HUES64 (cell line): Measurements from ENCODE around the gene NFKBIL1.

Experiments
- H3K27ac ChIP-seq: 2 replicates; pipeline ENCODE4 v1.7.0; 2013; ENCODE audit warnings: low read depth, low read length, inconsistent platforms
- H3K27me3 ChIP-seq: 2 replicates; pipeline ENCODE4 v1.6.1; 2013; ENCODE audit warnings: mild to moderate bottlenecking, low read length; ENCODE audit not compliant: insufficient read depth
- H3K36me3 ChIP-seq: 2 replicates; pipeline ENCODE4 v1.6.1; 2013; ENCODE audit warnings: mild to moderate bottlenecking, low read length; ENCODE audit not compliant: insufficient read depth
- H3K4me1 ChIP-seq: 2 replicates; pipeline ENCODE4 v1.6.1; 2013; ENCODE audit warnings: mild to moderate bottlenecking, low read length, moderate library complexity; ENCODE audit not compliant: insufficient read depth
- H3K4me3 ChIP-seq: 2 replicates; pipeline ENCODE4 v1.5.1; 2013; ENCODE audit warnings: mild to moderate bottlenecking, low read length, moderate library complexity
- H3K9ac ChIP-seq: 2 replicates; pipeline ENCODE4 v1.6.1; 2013; ENCODE audit warnings: mild to moderate bottlenecking, low read depth, low read length
- H3K9me3 ChIP-seq: 2 replicates; pipeline ENCODE4 v1.6.1; 2013; ENCODE audit warnings: low read depth, low read length; ENCODE audit not compliant: insufficient read depth
- WGBS: fragments of 150-250, 120-280 bp; methylation state at CpG from one replicate; pipeline ENCODE4 v1.1.7; 2013; ENCODE audit warnings: missing lambda C conversion rate; 5-methylcytosine and 5-hydroxymethylcytosine counted together

Gene NFKBIL1

DNA sequence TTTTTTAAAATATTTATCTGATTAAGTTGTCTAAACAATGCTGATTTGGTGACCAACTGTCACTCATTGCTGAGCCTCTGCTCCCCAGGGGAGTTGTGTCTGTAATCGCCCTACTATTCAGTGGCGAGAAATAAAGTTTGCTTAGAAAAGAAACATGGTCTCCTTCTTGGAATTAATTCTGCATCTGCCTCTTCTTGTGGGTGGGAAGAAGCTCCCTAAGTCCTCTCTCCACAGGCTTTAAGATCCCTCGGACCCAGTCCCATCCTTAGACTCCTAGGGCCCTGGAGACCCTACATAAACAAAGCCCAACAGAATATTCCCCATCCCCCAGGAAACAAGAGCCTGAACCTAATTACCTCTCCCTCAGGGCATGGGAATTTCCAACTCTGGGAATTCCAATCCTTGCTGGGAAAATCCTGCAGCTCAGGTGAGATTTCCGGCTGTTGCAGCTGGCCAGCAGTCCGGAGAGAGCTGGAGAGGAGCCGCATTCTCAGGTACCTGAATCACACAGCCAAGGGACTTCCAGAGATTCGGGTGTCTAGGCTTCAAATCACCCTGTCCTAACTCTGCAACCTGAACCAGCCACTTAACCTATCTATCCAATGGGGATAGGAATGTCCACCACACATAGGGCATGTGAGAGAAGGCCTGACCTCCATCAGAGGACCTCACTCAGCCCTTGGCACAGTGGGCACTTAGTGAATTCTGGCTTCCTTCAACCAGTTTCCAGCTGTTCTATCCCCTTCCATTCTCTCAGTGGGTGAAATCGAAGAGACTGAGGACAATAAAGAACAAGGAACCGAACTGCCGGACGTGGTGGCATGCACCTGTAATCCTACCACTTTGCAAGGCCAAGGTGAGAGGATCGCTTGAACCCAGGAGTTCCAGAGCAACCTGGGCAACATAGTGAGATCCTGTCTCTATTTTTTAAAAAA is 31.0 kb downstream of the NFKBIL1 start:
- H3K27ac ChIP-seq = no peak overlapping the region
- H3K4me3 ChIP-seq = no peak overlapping the region
- peaks cover 15% of the 10 kb centered on the region for H3K4me1 ChIP-seq
- no peaks in the 10 kb centered on the region for H3K9me3 ChIP-seq
- peaks cover 15% of the 10 kb centered on the region; the same call in 1 of the 2 replicates for H3K27me3 ChIP-seq
- no peaks in the 10 kb centered on the region for H3K36me3 ChIP-seq
- no peak overlapping the region for H3K9ac ChIP-seq
- 72% methylated on average over 12 of the region's 12 CpGs for WGBS

DNA sequence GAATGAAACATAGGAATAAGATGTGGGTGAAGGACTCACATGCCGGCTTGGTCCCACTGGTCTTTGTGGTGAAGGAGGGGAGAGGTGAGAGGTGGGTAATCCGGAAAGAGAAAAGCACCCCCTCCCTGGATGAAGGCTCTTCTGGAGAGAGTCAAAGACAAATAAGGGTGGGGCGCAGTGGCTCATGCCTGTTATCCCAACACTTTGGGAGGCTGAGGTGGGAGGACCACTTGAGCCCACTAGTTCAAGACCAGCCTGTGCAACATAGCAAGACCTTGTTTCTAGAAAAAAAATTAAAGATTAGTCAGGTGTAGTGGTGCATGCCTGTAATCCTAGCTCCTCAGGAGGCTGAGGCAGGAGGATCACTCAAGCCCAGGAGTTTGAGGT is 31.7 kb downstream of the NFKBIL1 start:
- WGBS = 92% methylated on average over 3 of the region's 3 CpGs

DNA sequence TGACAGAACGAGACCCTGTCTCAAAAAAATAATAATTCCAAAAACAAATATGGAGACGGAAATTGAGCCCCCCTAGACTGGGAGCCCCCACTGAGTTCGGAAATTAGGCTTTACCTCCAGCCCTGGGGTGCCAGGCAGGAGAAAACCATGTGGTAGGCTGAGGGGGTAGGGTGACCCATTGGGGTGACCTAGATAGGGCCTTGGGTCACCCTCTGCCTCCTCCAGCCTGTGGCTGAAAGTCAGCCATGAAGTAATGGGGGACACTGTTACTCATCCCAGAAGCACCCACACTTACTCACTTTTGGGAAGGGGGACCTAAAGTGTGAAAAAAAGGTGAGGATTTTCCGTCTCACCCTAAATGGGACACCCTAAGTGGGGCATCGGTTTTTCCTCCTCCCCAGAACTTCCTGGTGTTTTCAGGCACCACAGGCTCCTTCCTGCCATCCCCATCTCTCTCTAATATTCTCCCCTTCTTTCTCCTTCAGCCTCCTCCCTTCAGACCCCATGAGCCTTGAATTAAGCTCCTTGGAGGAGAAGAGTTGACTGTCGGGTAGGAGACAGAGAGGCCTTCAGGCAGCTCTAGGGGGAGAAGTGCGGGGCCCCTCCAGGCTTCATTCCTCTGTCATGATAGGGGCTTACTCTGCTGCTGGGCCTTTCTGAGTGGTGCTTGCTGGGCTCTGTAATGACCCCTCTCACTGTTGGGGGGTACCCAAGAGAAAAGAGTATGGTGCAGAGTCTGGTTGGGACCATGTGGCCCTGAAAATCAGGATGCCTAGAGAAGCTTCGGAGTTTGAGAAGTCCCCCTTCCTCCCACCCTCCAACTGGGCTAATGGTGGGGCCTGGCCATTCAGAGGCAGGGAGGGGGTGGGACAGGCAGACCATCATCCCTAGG is 32.4 kb downstream of the NFKBIL1 start:
- WGBS = 90% methylated on average over 7 of the region's 8 CpGs
- Histone ChIP-seq H3K27me3 (peaks cover 15% of the 10 kb centered on the region; the same call in 1 of the 2 replicates), H3K27ac (no peak overlapping the region), H3K4me1 (peaks cover 15% of the 10 kb centered on the region), H3K4me3 (peak overlapping the region; percentile 92), H3K9ac (no peak overlapping the region), H3K9me3 (no peaks in the 10 kb centered on the region), H3K36me3 (no peaks in the 10 kb centered on the region)

More for the DNA sequence above, 31.7 kb downstream of the NFKBIL1 start:
- Histone ChIP-seq H3K4me1 (peaks cover 15% of the 10 kb centered on the region), H3K27me3 (peaks cover 15% of the 10 kb centered on the region; the same call in 1 of the 2 replicates), H3K36me3 (no peaks in the 10 kb centered on the region), H3K9ac (no peak overlapping the region), H3K27ac (no peak overlapping the region), H3K4me3 (no peak overlapping the region), H3K9me3 (no peaks in the 10 kb centered on the region)

DNA sequence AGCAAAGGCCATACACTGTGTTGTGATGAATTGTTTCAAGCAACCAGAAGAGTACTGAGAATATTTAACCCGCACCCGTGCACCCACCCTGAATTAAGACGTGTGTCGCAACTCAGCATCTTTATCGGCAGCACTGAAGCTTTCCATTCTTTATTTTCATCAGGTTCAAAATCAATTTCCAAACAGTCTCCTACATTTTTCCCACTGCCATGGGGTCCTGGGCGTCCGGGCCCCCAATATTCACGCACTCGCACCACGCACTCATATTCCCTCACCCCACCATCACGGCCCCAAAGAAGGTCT is 33.0 kb downstream of the NFKBIL1 start:
- Histone ChIP-seq H3K9me3 (no peaks in the 10 kb centered on the region), H3K36me3 (no peaks in the 10 kb centered on the region), H3K27me3 (peaks cover 15% of the 10 kb centered on the region; the same call in 1 of the 2 replicates), H3K27ac (no peak overlapping the region), H3K4me3 (peak overlapping the region; percentile 92), H3K9ac (peak overlapping the region; percentile 75), H3K4me1 (peaks cover 15% of the 10 kb centered on the region)
- WGBS = 62% methylated on average over 11 of the region's 11 CpGs

DNA sequence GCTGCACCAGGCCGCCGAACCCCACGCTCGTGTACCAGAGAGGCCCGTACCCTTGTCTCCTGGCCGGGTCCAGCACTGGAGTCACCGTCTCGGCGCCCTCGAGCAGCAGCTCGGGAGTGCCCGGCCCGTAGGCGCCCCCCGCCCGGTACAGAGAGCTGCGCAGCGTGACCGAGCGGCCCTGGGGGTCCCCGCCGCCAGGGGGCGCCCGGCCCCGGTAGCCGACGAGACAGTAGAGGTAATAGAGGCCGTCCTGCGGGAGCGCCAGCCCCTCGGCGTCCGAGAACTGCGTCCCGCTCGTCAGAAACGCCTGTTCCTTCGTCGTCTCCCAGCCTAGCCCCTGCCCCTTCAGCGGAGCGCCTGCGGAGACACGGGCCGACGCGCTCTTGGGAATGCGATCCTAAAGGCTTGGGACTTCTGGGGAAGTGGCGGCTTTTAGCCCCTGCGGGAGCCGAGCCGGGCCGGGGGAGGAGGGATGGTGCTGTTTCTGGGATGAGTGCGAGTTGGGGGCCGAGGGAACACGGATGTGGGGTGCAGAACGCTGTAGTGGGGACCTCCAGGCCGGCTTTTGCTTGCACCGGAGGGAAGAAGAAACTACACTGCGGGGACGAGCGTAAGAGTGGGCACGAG is 33.5 kb downstream of the NFKBIL1 start:
- peaks cover 15% of the 10 kb centered on the region; the same call in 1 of the 2 replicates for H3K27me3 ChIP-seq
- peak overlapping the region; percentile 92 for H3K4me3 ChIP-seq
- no peak overlapping the region; the same call in 1 of the 2 replicates for H3K27ac ChIP-seq
- 2% methylated on average over 62 of the region's 62 CpGs for WGBS
- peaks cover 15% of the 10 kb centered on the region for H3K4me1 ChIP-seq
- H3K9ac ChIP-seq = peak overlapping the region; percentile 75
- H3K9me3 ChIP-seq = no peaks in the 10 kb centered on the region
- H3K36me3 ChIP-seq = no peaks in the 10 kb centered on the region

DNA sequence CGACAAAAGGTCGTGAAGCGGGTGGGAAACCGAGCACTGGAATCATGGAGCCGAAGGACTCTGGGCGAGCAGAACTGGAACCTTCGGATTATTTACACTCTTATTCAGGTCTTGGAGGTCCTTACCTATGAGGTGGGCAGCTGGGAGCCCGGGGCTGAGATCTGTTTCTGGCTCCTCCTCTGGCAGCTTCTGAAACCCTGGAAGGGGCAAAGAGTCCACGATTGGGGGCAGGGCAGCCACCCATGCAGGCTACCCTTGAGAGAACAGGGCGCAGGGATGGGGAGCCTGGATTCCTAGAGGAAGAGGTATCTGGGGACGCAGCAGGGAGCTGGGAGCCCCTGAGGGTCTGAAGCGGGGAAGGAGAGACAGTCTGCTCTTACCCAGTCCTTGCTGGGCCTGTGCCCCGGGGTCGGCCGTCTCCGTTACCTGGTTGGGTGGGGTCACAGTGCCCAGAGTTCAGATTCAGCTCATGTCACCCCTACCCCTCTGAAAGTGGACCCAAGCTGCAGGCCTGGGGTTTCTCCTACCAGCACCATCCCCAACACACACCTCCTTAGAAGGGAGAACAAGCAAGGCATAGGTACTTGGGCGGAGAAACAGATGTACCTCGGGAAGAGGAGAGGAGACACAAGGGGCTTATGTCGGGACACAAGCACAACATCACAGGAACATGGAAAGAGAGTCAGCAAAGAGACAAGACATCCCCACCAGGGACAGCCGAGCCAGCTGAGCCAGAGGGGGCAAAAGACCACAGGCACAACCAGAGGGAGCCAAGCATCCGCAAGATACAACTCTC is 34.2 kb downstream of the NFKBIL1 start:
- 28% methylated on average over 21 of the region's 21 CpGs for WGBS
- peaks cover 15% of the 10 kb centered on the region for H3K4me1 ChIP-seq
- H3K4me3 ChIP-seq = peak overlapping the region; percentile 92
- H3K9ac ChIP-seq = peak overlapping the region; percentile 75
- H3K27me3 ChIP-seq = peaks cover 15% of the 10 kb centered on the region; the same call in 1 of the 2 replicates
- H3K27ac ChIP-seq = no peak overlapping the region
- no peaks in the 10 kb centered on the region for H3K36me3 ChIP-seq
- H3K9me3 ChIP-seq = no peaks in the 10 kb centered on the region

DNA sequence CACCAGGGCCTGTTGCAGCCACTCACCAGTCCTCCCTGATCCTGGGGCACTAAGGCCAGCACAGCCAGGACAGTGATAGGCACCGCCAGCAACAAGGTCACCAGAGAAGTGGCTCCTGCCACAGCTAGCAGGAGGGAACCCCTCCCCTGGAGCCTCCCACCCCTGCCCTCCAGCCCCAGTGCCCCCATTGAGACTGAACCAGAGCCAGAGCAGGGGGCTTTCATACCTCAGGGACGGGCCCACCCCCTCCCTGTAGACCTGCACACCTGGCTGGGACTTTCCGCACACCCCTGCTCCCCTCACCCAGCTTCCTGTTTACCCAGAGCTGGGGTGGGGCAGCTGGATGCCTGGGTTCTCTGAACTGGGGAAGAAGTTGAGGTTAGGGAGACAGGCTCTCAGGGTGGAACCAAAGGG is 34.8 kb downstream of the NFKBIL1 start, which contains the start of gene LTB:
TSS of gene LTB (minus strand) at position 195 of the 414 bp plus-strand sequence. CDS start at position 188, 7 bp downstream.
- 88% methylated on average over 3 of the region's 3 CpGs for WGBS
- peaks cover 15% of the 10 kb centered on the region for H3K4me1 ChIP-seq

DNA sequence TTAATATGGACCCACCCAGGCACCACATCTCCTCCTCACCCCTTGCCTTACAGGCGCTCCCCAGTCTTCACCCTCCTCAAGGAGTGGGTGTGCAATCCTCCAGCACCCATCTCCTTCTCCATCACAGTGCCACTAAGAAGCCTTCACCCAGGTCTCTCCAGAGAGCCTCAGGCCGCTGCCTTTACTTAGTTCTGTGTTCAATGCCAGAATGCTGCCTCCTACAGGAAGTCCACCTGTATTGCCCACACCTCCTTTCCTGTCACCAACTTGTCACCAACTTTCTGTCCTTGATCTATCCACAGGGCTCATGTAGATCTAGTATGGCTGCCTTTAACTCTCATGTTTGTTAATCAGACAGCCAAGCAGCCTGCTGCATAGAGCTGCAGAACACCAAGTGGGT is 38.1 kb downstream of the NFKBIL1 start:
- Histone ChIP-seq H3K36me3 (no peaks in the 10 kb centered on the region), H3K27me3 (peaks cover 11% of the 10 kb centered on the region; the same call in 1 of the 2 replicates), H3K4me1 (peaks cover 5% of the 10 kb centered on the region; the same call in 1 of the 2 replicates), H3K9ac (no peak overlapping the region), H3K9me3 (no peaks in the 10 kb centered on the region), H3K27ac (no peak overlapping the region), H3K4me3 (no peak overlapping the region)
- 55% methylated on average over 2 of the region's 2 CpGs for WGBS

More for the DNA sequence above, 34.8 kb downstream of the NFKBIL1 start, which contains the start of gene LTB:
- peak within 1 kb of the TSS; percentile 92 for H3K4me3 ChIP-seq
- no peaks in the 10 kb centered on the region for H3K36me3 ChIP-seq
- H3K27ac ChIP-seq = no peak within 1 kb of the TSS
- H3K9ac ChIP-seq = peak within 1 kb of the TSS; percentile 75
- no peaks in the 10 kb centered on the region for H3K9me3 ChIP-seq
- H3K27me3 ChIP-seq = peaks cover 15% of the 10 kb centered on the region; the same call in 1 of the 2 replicates

DNA sequence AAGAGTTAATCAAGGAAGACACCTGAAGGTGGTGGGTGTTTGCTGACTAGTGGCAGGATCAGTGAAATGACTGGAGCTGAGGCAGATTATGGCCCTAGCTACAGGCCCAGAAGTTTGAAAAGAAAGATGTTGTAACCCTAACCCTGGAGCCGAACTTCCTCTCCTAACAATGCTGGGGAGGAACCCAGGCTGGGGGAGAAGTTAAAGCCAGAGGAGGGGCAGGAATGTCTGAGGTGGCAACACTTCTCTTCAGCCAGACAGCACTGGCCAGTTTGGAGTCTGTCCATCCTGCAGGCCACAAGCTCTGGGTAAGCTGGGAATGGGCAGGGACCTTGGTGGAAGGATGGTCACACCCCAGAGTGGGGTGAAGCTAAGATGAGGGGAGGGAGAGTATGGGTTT is 38.6 kb downstream of the NFKBIL1 start, which contains the start of gene LST1:
TSS of gene LST1 (plus strand) at position 270 of the 400 bp plus-strand sequence. CDS start 1,023 bp downstream, outside the sequence.
- no peak within 1 kb of the TSS for H3K9ac ChIP-seq
- peaks cover 9% of the 10 kb centered on the region; the same call in 1 of the 2 replicates for H3K27me3 ChIP-seq
- no peak within 1 kb of the TSS for H3K4me3 ChIP-seq
- H3K27ac ChIP-seq = no peak within 1 kb of the TSS
- 67% methylated on average over 1 of the region's 1 CpG for WGBS
- no peaks in the 10 kb centered on the region for H3K9me3 ChIP-seq
- no peaks in the 10 kb centered on the region for H3K36me3 ChIP-seq
- H3K4me1 ChIP-seq = peaks cover 5% of the 10 kb centered on the region; the same call in 1 of the 2 replicates
